CD14-positive monocyte (primary cell): Measurements from ENCODE around the gene CNTNAP2. TPM values are rescaled to one million over a fixed set of nuclear protein-coding genes. Genes with fewer than 3 reads are reported as not detected.

Experiments used
- DNase-seq, 3 donors: peaks; one replicate each; pipeline ENCODE4 v3.0.0-alpha.2; 2011 to 2022
- H2AFZ ChIP-seq: 2 replicates; pipeline ENCODE4 v1.6.0; 2012; ENCODE audit warnings: mild to moderate bottlenecking, low read depth, low read length, inconsistent platforms; ENCODE audit not compliant: insufficient read depth, poor library complexity, severe bottlenecking
- H3K27ac ChIP-seq, 2 donors: 1 replicate in 1 of 2; 2 replicates in 1 of 2; pipeline ENCODE4 v1.5.1; 2012 to 2013; ENCODE audit warnings: low read length in 2 of 2, control low read depth in 1 of 2, inconsistent platforms in 1 of 2, low read depth in 1 of 2, mild to moderate bottlenecking in 1 of 2
- H3K27me3 ChIP-seq, 2 donors: one replicate each; pipeline versions ENCODE4 v1.6.0 to v1.6.1; 2011 to 2013; ENCODE audit warnings: low read length in 2 of 2; ENCODE audit not compliant: control insufficient read depth in 2 of 2, insufficient read depth in 2 of 2
- H3K36me3 ChIP-seq, 2 donors: replicated peaks in 1 of 2; 1 replicate in 1 of 2; 2 replicates in 1 of 2; pipeline versions ENCODE4 v1.5.1 to v1.6.1; 2012 to 2013; ENCODE audit warnings: low read length in 2 of 2, control low read depth in 1 of 2, inconsistent platforms in 1 of 2, mild to moderate bottlenecking in 1 of 2; ENCODE audit not compliant: insufficient read depth in 2 of 2, control insufficient read depth in 1 of 2
- H3K4me1 ChIP-seq, 2 donors: 1 replicate in 1 of 2; 2 replicates in 1 of 2; pipeline versions ENCODE4 v1.5.1 to v1.6.1; 2012 to 2013; ENCODE audit warnings: low read length in 2 of 2, control low read depth in 1 of 2, inconsistent platforms in 1 of 2, mild to moderate bottlenecking in 1 of 2, moderate library complexity in 1 of 2; ENCODE audit not compliant: insufficient read depth in 2 of 2, control insufficient read depth in 1 of 2
- H3K4me2 ChIP-seq: replicated peaks from 2 replicates; pipeline ENCODE3; 2012; ENCODE audit warnings: low read length, moderate library complexity, mild to moderate bottlenecking; ENCODE audit not compliant: poor library complexity, severe bottlenecking; ENCODE audit errors: extremely low read depth
- H3K4me3 ChIP-seq, 3 experiments: fragments of 200-600 bp in 1 of 3; sonication (generic) in 1 of 3; replicated peaks in 1 of 3; 1 replicate in 2 of 3; 2 replicates in 1 of 3; pipeline ENCODE4 v1.5.1; 2011 to 2013; ENCODE audit warnings: low read length in 3 of 3, mild to moderate bottlenecking in 3 of 3, control low read depth in 2 of 3, low read depth in 2 of 3, inconsistent platforms in 1 of 3, moderate library complexity in 1 of 3
- H3K79me2 ChIP-seq: 2 replicates; pipeline ENCODE4 v1.6.0; 2012; ENCODE audit warnings: mild to moderate bottlenecking, control low read depth, inconsistent platforms, low read length, moderate library complexity; ENCODE audit not compliant: insufficient read depth
- H3K9ac ChIP-seq: 2 replicates; pipeline ENCODE4 v1.6.0; 2017; ENCODE audit warnings: low read length, mild to moderate bottlenecking; ENCODE audit not compliant: insufficient read depth, poor library complexity, severe bottlenecking
- H3K9me3 ChIP-seq, 2 donors: replicated peaks in 1 of 2; 1 replicate in 1 of 2; 2 replicates in 1 of 2; pipeline versions ENCODE4 v1.5.1 to v1.6.1; 2012 to 2013; ENCODE audit warnings: low read length in 2 of 2, control low read depth in 1 of 2; ENCODE audit not compliant: control insufficient read depth in 1 of 2, insufficient read depth in 1 of 2
- H4K20me1 ChIP-seq: 2 replicates; pipeline ENCODE4 v1.6.0; 2012; ENCODE audit warnings: mild to moderate bottlenecking, low read length, control low read depth, moderate library complexity; ENCODE audit not compliant: insufficient read depth
- H3K27ac Mint-ChIP-seq, 7 donors: one replicate each; pipeline ENCODE4 v1.8.0; 2020; ENCODE audit warnings: mild to moderate bottlenecking in 7 of 7, mixed read lengths in 7 of 7, moderate library complexity in 6 of 7, inconsistent platforms in 2 of 7
- H3K27me3 Mint-ChIP-seq, 3 donors: one replicate each; pipeline ENCODE4 v1.8.0; 2021 to 2022; ENCODE audit warnings: low read depth in 3 of 3, mild to moderate bottlenecking in 3 of 3, mixed read lengths in 3 of 3, moderate library complexity in 3 of 3, inconsistent platforms in 1 of 3
- H3K36me3 Mint-ChIP-seq, 2 donors: one replicate each; pipeline ENCODE4 v1.8.0; 2020; ENCODE audit warnings: mixed read lengths in 2 of 2, inconsistent platforms in 1 of 2, mild to moderate bottlenecking in 1 of 2
- H3K4me1 Mint-ChIP-seq: one replicate; pipeline ENCODE4 v1.8.0; 2020; ENCODE audit warnings: mild to moderate bottlenecking, mixed read lengths
- H3K4me3 Mint-ChIP-seq, 2 donors: one replicate each; pipeline ENCODE4 v1.8.0; 2020; ENCODE audit warnings: mild to moderate bottlenecking in 2 of 2, mixed read lengths in 2 of 2, moderate library complexity in 1 of 2
- H3K9me3 Mint-ChIP-seq, 7 donors: one replicate each; pipeline ENCODE4 v1.8.0; 2020 to 2022; ENCODE audit warnings: mixed read lengths in 7 of 7, mild to moderate bottlenecking in 6 of 7, moderate library complexity in 6 of 7, inconsistent platforms in 2 of 7
- CTCF ChIP-seq: fragments of 200-600 bp; IDR thresholded peaks from one replicate; pipeline ENCODE4 v1.8.0; 2022; ENCODE audit warnings: antibody characterized with exemption, mild to moderate bottlenecking
- WGBS: methylation state at CpG from one replicate; pipeline ENCODE4 v1.1.5; 2013; ENCODE audit warnings: missing lambda C conversion rate; ENCODE audit not compliant: insufficient coverage; 5-methylcytosine and 5-hydroxymethylcytosine counted together
- intact Hi-C, 2 donors: fragments of 100-400 bp; cut with micrococcal nuclease; formaldehyde crosslinking; loops; one replicate each; pipeline versions ENCODE4 v1.15.0 to v1.15.1; 2023
- polyA plus RNA-seq, 3 donors: library from polyadenylated mRNA; depleted of rRNA in 1 of 3; unstranded in 2 of 3; stranded (reverse) in 1 of 3; fragments of 300-500 nt in 2 of 3; fragments of >200 nt in 1 of 3; fragmentation: Illumina TruSeq in 2 of 3; gene quantifications; 1 replicate in 2 of 3; 2 replicates in 1 of 3; pipeline ENCODE4 v1.2.3, GENCODE V29; 2012 to 2021

CNTNAP2 gene
- polyA plus RNA-seq, 3 donors: 0.01 TPM; not detected in 2

GRCh38 chr7:146755585-146755984, 639.0 kb downstream of the CNTNAP2 start:
- no peaks in the 10 kb centered on the region for H3K36me3 ChIP-seq
- no peak overlapping the region for H3K27ac ChIP-seq
- H4K20me1 ChIP-seq: no peaks in the 10 kb centered on the region
- WGBS: no CpG with 5 or more reads among the region's 2 CpGs
- Mint-ChIP-seq H3K9me3 (peaks cover 4 to 14% (median 8%) of the 10 kb centered on the region in 7 donors), H3K27ac (no peak overlapping the region), H3K4me1 (no peaks in the 10 kb centered on the region), H3K36me3 (no peaks in the 10 kb centered on the region), H3K4me3 (no peak overlapping the region), H3K27me3 (no peaks in the 10 kb centered on the region)
- H3K4me2 ChIP-seq: no peak overlapping the region
- no peak overlapping the region for H3K9ac ChIP-seq
- H3K79me2 ChIP-seq: no peaks in the 10 kb centered on the region
- intact Hi-C loops: no loop called here
- no peaks in the 10 kb centered on the region for H3K4me1 ChIP-seq
- H3K27me3 ChIP-seq: no peaks in the 10 kb centered on the region
- no peak for DNase-seq
- no peak overlapping the region for H2AFZ ChIP-seq
- H3K4me3 ChIP-seq: no peak overlapping the region
- peaks cover 0 to 6% of the 10 kb centered on the region in 2 donors for H3K9me3 ChIP-seq
- no peak for TF ChIP-seq CTCF

- Histone ChIP-seq H3K27ac (no peak overlapping the region), H3K4me3 (no peak overlapping the region), H3K36me3 (no peaks in the 10 kb centered on the region), H3K9ac (no peak overlapping the region), H3K79me2 (no peaks in the 10 kb centered on the region), H2AFZ (no peak overlapping the region), H4K20me1 (no peaks in the 10 kb centered on the region), H3K4me1 (no peaks in the 10 kb centered on the region), H3K9me3 (peaks cover 0 to 2% of the 10 kb centered on the region in 2 donors), H3K27me3 (no peaks in the 10 kb centered on the region), H3K4me2 (no peak overlapping the region)
- WGBS: no CpG with 5 or more reads among the region's 3 CpGs
- no peaks in the 10 kb centered on the region for H3K4me1 Mint-ChIP-seq
- no peak for DNase-seq
- peaks cover 2 to 13% (median 8%) of the 10 kb centered on the region in 7 donors for H3K9me3 Mint-ChIP-seq
- H3K36me3 Mint-ChIP-seq: no peaks in the 10 kb centered on the region
- intact Hi-C loops: no loop called here
- no peak overlapping the region for H3K4me3 Mint-ChIP-seq
- no peaks in the 10 kb centered on the region for H3K27me3 Mint-ChIP-seq
- no peak for TF ChIP-seq CTCF
- no peak overlapping the region for H3K27ac Mint-ChIP-seq
Measured at GRCh38 chr7:146764458-146764857, 647.9 kb downstream of the CNTNAP2 start.
